CD8-positive, alpha-beta memory T cell (primary cell): ENCODE results near the gene SLC6A6. TPM values are rescaled to one million over a fixed set of nuclear protein-coding genes. Genes with fewer than 3 reads are reported as not detected.

Experiments
- CTCF ChIA-PET: fragments of 350-600 bp; sonication (Branson Sonifier 250); formaldehyde crosslinking; loops from one replicate; lab custom pipeline; 2021; ENCODE audit warnings: antibody characterized with exemption; lab: Charles Lee
- POLR2A ChIA-PET: fragments of 350-600 bp; sonication (Branson Sonifier 250); formaldehyde crosslinking; loops from one replicate; lab custom pipeline; 2021; ENCODE audit warnings: antibody characterized with exemption; lab: Charles Lee
- DNase-seq, 5 donors: peaks; one replicate each; pipeline versions ENCODE4 v3.0.0 to v3.0.0-alpha.2; 2020 to 2022; ENCODE audit warnings: mixed read lengths in 1 of 5
- H3K27ac ChIP-seq: one replicate; pipeline ENCODE4 v1.7.0; 2013; ENCODE audit warnings: low read depth, mild to moderate bottlenecking, low read length, moderate library complexity
- H3K27me3 ChIP-seq: 2 replicates; pipeline ENCODE4 v1.7.0; 2013; ENCODE audit warnings: low read length, mild to moderate bottlenecking; ENCODE audit not compliant: insufficient read depth, poor library complexity, severe bottlenecking
- H3K36me3 ChIP-seq: 2 replicates; pipeline ENCODE4 v1.7.0; 2013; ENCODE audit warnings: mild to moderate bottlenecking, low read length, moderate library complexity; ENCODE audit not compliant: insufficient read depth
- H3K4me1 ChIP-seq: 2 replicates; pipeline ENCODE4 v1.7.0; 2013; ENCODE audit warnings: mild to moderate bottlenecking, low read length, moderate library complexity; ENCODE audit not compliant: insufficient read depth
- H3K4me3 ChIP-seq: 2 replicates; pipeline ENCODE4 v1.7.0; 2013; ENCODE audit warnings: mild to moderate bottlenecking, low read length
- H3K9me3 ChIP-seq: 2 replicates; pipeline ENCODE4 v1.7.0; 2013; ENCODE audit warnings: mild to moderate bottlenecking, low read length
- H3K27ac Mint-ChIP-seq, 8 donors: one replicate each; pipeline ENCODE4 v1.8.0; 2020 to 2021; ENCODE audit warnings: mixed read lengths in 8 of 8, mild to moderate bottlenecking in 6 of 8, inconsistent platforms in 3 of 8, moderate library complexity in 3 of 8
- H3K27me3 Mint-ChIP-seq, 2 donors: one replicate each; pipeline ENCODE4 v1.8.0; 2020 to 2021; ENCODE audit warnings: mixed read lengths in 2 of 2, mild to moderate bottlenecking in 1 of 2, moderate library complexity in 1 of 2
- H3K36me3 Mint-ChIP-seq, 3 donors: one replicate each; pipeline ENCODE4 v1.8.0; 2020 to 2021; ENCODE audit warnings: mixed read lengths in 3 of 3, inconsistent platforms in 1 of 3, mild to moderate bottlenecking in 1 of 3
- H3K4me1 Mint-ChIP-seq, 3 donors: one replicate each; pipeline ENCODE4 v1.8.0; 2020 to 2021; ENCODE audit warnings: mixed read lengths in 3 of 3, inconsistent platforms in 1 of 3, mild to moderate bottlenecking in 1 of 3
- H3K4me3 Mint-ChIP-seq, 7 donors: one replicate each; pipeline ENCODE4 v1.8.0; 2020 to 2021; ENCODE audit warnings: mixed read lengths in 7 of 7, mild to moderate bottlenecking in 6 of 7, moderate library complexity in 4 of 7, inconsistent platforms in 2 of 7
- H3K9me3 Mint-ChIP-seq, 5 donors: one replicate each; pipeline ENCODE4 v1.8.0; 2020 to 2022; ENCODE audit warnings: mixed read lengths in 5 of 5, mild to moderate bottlenecking in 3 of 5, moderate library complexity in 2 of 5, inconsistent platforms in 1 of 5
- polyA plus RNA-seq: library from polyadenylated mRNA; unstranded; fragments of 300-500 nt; fragmentation: Illumina TruSeq; gene quantifications from one replicate; pipeline ENCODE4 v1.2.3, GENCODE V29; 2021
- total RNA-seq, 2 experiments: library from RNA; stranded (reverse); gene quantifications; one replicate each; pipeline ENCODE4 v1.2.3, GENCODE V29; 2021

Gene SLC6A6
- total and polyA plus RNA-seq, 3 experiments from 2014 or later, result 6.6 to 44.6 (median 44.5) TPM

DNA sequence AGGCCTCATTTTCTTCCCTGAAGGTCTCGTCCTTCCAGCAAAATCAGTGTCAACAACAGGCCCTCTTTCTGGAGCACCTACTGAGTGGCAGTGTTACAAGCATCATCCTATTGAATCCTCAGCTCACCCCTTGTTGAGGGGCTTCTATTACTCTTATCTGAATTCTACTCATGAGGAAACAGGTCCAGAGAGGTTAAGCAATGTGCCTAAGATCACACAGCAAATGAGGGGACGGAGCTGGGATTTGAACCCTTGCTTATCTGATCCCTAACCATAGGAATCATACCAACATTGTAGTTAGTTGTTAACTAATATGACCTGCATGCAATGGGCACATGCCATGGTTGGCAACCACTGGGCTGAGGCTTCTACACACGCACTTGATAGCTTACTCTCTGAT is 63.0 kb downstream of the SLC6A6 start:
- Histone ChIP-seq H3K36me3 (peaks cover 20% of the 10 kb centered on the region), H3K4me3 (no peak overlapping the region), H3K27ac (no peak overlapping the region), H3K4me1 (no peaks in the 10 kb centered on the region), H3K27me3 (no peaks in the 10 kb centered on the region), H3K9me3 (no peaks in the 10 kb centered on the region)
- Mint-ChIP-seq H3K36me3 (peaks cover 0 to 91% (median 8%) of the 10 kb centered on the region in 3 donors), H3K27ac (peak overlapping the region in 2 of 8 donors; percentile 36 to 45), H3K4me1 (peaks cover 0 to 3% (median 0%) of the 10 kb centered on the region in 3 donors), H3K27me3 (no peaks in the 10 kb centered on the region), H3K9me3 (no peaks in the 10 kb centered on the region), H3K4me3 (no peak overlapping the region)
- no peak for DNase-seq
- POLR2A ChIA-PET, result no interaction called here
- CTCF ChIA-PET, result interaction anchor here (0.7 to 1.0 kb wide), 5 partner anchors 19 to 634 kb away, joined by 3 to 5 read pairs (median 4); partner anchors contain the start of gene SLC6A6

DNA sequence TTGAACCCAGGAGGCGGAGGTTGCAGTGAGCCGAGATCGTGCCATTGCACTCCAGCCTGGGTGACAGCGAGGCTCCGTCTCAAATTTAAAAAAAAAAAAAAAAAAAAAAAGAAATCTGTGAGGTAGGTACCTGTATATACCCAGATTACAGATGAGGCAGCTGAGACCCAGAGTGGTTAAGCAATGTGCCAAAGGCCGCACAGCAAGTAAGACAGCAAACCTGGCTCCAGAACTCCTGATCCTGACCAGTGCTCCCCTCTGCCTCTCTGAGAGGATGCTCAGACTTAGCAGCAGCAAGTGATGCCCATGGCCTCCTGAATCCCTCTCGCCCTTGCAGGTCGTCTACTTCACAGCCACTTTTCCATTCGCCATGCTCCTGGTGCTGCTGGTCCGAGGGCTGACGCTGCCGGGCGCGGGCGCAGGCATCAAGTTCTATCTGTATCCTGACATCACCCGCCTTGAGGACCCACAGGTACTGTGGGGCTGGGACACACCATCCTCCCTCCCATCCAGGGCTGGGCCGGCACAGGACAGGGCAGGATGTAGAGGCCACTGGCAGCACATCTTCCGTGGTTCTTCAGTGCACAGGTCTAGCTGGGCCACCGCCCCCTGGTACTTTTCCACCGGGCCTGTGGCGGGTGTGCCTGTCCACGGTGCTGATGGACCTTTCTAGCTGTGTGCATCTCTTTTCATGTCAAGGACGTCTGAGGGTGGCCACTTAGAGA is 63.9 kb downstream of the SLC6A6 start:
- Mint-ChIP-seq H3K27ac (peak overlapping the region in 1 of 8 donors; percentile 66), H3K27me3 (no peaks in the 10 kb centered on the region), H3K9me3 (no peaks in the 10 kb centered on the region), H3K36me3 (peaks cover 0 to 89% (median 8%) of the 10 kb centered on the region in 3 donors), H3K4me3 (no peak overlapping the region), H3K4me1 (peaks cover 0 to 3% (median 0%) of the 10 kb centered on the region in 3 donors)
- DNase-seq, result no peak
- Histone ChIP-seq H3K9me3 (no peaks in the 10 kb centered on the region), H3K27me3 (no peaks in the 10 kb centered on the region), H3K4me3 (no peak overlapping the region), H3K36me3 (peaks cover 20% of the 10 kb centered on the region), H3K27ac (no peak overlapping the region), H3K4me1 (no peaks in the 10 kb centered on the region)
- POLR2A ChIA-PET, result no interaction called here
- CTCF ChIA-PET, result interaction anchor here (0.7 to 2.9 kb wide), 13 partner anchors 12 to 635 kb away, joined by 3 to 14 read pairs (median 6); partner anchors contain the start of gene SLC6A6

DNA sequence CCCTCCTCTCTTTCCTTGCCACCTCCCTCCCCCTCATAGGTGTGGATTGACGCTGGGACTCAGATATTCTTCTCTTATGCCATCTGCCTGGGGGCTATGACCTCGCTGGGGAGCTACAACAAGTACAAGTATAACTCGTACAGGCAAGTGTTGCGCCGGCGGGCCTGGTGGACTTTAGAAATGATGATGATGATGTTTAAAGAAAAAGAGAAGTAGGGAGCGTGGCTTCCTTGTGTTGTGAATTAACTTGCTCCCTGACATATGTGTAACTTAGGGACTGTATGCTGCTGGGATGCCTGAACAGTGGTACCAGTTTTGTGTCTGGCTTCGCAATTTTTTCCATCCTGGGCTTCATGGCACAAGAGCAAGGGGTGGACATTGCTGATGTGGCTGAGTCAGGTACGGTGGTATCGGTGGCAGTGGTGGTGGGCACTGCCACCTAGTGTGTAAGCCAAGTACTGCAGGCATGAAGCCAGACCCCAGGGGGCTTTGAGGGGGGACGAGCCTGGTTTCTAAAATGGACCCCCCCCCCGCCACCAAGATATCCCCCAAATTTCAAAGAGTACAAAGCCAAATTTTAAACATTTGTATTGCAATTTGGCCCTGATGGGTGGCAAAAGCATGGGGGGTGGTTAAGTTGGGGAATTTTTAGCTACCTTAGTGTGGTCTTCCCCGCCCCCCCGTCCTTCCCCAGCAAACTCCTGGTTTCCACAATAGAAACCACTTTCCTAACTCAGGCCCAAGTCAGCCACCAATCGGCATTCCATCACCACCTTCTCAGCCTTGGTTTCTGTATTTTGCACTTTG is 65.6 kb downstream of the SLC6A6 start:
- H3K9me3 ChIP-seq, result no peaks in the 10 kb centered on the region
- no peak overlapping the region for H3K4me3 ChIP-seq
- peaks cover 24% of the 10 kb centered on the region for H3K36me3 ChIP-seq
- H3K4me3 Mint-ChIP-seq, result no peak overlapping the region
- peak; percentile 18 to 65 (median 38) for DNase-seq
- ChIA-PET CTCF (interaction anchor here (0.7 to 2.9 kb wide), 30 partner anchors 10 to 578 kb away, joined by 3 to 24 read pairs (median 4); partner anchors contain the start of gene SLC6A6), POLR2A (no interaction called here)
- no peaks in the 10 kb centered on the region for H3K27me3 Mint-ChIP-seq
- H3K27ac Mint-ChIP-seq, result peak overlapping the region in 3 of 8 donors; percentile 40 to 83 (median 66)
- no peaks in the 10 kb centered on the region for H3K9me3 Mint-ChIP-seq
- H3K4me1 Mint-ChIP-seq, result peaks cover 0 to 3% (median 0%) of the 10 kb centered on the region in 3 donors
- no peak overlapping the region for H3K27ac ChIP-seq
- H3K4me1 ChIP-seq, result no peaks in the 10 kb centered on the region
- H3K36me3 Mint-ChIP-seq, result peaks cover 0 to 88% (median 5%) of the 10 kb centered on the region in 3 donors
- no peaks in the 10 kb centered on the region for H3K27me3 ChIP-seq

DNA sequence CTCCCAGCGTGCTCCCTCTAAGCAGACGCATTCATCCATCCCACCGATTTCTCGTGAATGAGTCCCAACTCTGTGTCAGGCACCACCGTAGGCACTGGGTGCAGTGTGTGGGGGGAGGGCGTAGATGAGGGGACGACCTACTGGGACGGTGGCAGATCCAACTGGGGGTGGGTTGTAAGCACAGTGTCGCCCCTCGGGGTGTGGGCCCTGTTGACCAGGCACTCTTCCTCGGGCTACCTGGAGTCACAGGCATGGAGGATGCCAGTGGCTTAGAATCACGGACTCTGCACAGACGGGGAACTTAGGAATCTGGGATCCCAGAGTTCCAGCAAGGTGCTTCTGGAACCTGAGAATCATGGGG is 66.2 kb downstream of the SLC6A6 start:
- Histone ChIP-seq H3K27ac (no peak overlapping the region), H3K36me3 (peaks cover 24% of the 10 kb centered on the region), H3K4me1 (no peaks in the 10 kb centered on the region), H3K9me3 (no peaks in the 10 kb centered on the region), H3K4me3 (no peak overlapping the region), H3K27me3 (no peaks in the 10 kb centered on the region)
- no peak for DNase-seq
- Mint-ChIP-seq H3K36me3 (peaks cover 0 to 88% (median 9%) of the 10 kb centered on the region in 3 donors), H3K4me3 (no peak overlapping the region), H3K27me3 (peaks cover 0 to 3% of the 10 kb centered on the region in 2 donors), H3K9me3 (no peaks in the 10 kb centered on the region), H3K27ac (no peak overlapping the region), H3K4me1 (peaks cover 0 to 3% (median 0%) of the 10 kb centered on the region in 3 donors)
- ChIA-PET CTCF (interaction anchor here (0.7 to 2.9 kb wide), 17 partner anchors 10 to 577 kb away, joined by 3 to 24 read pairs (median 3); no protein-coding TSS in a partner anchor), POLR2A (no interaction called here)

DNA sequence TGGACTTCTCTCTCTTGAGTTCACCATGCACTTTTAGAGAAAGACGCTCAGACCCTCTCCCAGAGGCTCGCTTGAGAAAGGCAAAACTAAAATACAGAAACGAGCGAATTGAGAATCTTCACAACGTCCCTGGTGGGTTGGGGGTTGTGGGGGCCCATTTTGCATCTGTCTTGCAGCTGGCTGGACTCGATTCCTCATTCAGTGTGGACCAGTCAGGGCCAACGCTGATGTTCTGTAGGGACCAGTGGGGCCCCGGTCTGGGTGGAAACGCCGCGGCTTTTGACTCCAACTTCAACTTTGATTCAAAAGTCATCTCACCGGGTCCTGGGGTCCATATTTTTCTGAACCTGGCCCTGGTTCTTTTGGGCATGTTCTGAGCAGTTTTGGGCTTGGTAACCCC is 68.1 kb downstream of the SLC6A6 start:
- no peaks in the 10 kb centered on the region for H3K9me3 ChIP-seq
- no peaks in the 10 kb centered on the region for H3K27me3 ChIP-seq
- Mint-ChIP-seq H3K9me3 (no peaks in the 10 kb centered on the region), H3K27ac (no peak overlapping the region), H3K4me3 (no peak overlapping the region), H3K4me1 (peaks cover 0 to 3% (median 0%) of the 10 kb centered on the region in 3 donors), H3K27me3 (peaks cover 0 to 3% of the 10 kb centered on the region in 2 donors), H3K36me3 (peaks cover 0 to 86% (median 11%) of the 10 kb centered on the region in 3 donors)
- no peak overlapping the region for H3K27ac ChIP-seq
- CTCF ChIA-PET, result interaction anchor here (1.0 kb wide), 2 partner anchors 66 to 267 kb away, joined by 3 read pairs; no protein-coding TSS in a partner anchor
- no peaks in the 10 kb centered on the region for H3K4me1 ChIP-seq
- no peak for DNase-seq
- H3K4me3 ChIP-seq, result no peak overlapping the region
- POLR2A ChIA-PET, result interaction anchor here (0.6 kb wide), 1 partner anchor 90 kb away, joined by 5 read pairs; no protein-coding TSS in a partner anchor
- peaks cover 24% of the 10 kb centered on the region for H3K36me3 ChIP-seq

DNA sequence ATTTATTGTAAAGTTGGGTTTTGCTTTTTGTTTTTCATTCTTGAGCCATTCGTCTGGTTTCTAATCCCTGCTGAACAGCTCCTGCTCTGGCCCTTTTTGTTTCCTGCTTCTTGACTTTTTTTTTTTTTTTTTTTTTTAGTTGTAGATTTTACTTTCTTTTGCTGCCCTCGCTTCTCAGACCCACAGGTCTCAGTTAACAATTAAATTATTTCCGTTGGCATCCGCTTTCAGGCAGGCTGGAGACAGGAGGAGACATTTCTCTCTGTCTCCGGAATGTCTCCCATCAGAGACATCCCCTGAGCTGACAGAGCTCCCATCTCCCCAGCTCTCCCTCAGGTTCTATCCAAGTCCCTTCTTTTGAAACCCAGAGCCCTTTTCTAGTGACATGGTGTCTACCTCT is 68.6 kb downstream of the SLC6A6 start:
- no peaks in the 10 kb centered on the region for H3K27me3 ChIP-seq
- H3K9me3 ChIP-seq, result no peaks in the 10 kb centered on the region
- H3K27me3 Mint-ChIP-seq, result peaks cover 0 to 3% of the 10 kb centered on the region in 2 donors
- H3K4me1 ChIP-seq, result no peaks in the 10 kb centered on the region
- no peak overlapping the region for H3K4me3 ChIP-seq
- H3K4me3 Mint-ChIP-seq, result no peak overlapping the region
- ChIA-PET POLR2A (interaction anchor here (0.6 kb wide), 1 partner anchor 90 kb away, joined by 5 read pairs; no protein-coding TSS in a partner anchor), CTCF (interaction anchor here (1.0 kb wide), 1 partner anchor 67 kb away, joined by 3 read pairs; no protein-coding TSS in a partner anchor)
- peaks cover 0 to 88% (median 13%) of the 10 kb centered on the region in 3 donors for H3K36me3 Mint-ChIP-seq
- H3K36me3 ChIP-seq, result peaks cover 24% of the 10 kb centered on the region
- H3K4me1 Mint-ChIP-seq, result peaks cover 0 to 3% (median 0%) of the 10 kb centered on the region in 3 donors
- no peaks in the 10 kb centered on the region for H3K9me3 Mint-ChIP-seq
- no peak overlapping the region for H3K27ac Mint-ChIP-seq
- no peak overlapping the region for H3K27ac ChIP-seq
- DNase-seq, result no peak

DNA sequence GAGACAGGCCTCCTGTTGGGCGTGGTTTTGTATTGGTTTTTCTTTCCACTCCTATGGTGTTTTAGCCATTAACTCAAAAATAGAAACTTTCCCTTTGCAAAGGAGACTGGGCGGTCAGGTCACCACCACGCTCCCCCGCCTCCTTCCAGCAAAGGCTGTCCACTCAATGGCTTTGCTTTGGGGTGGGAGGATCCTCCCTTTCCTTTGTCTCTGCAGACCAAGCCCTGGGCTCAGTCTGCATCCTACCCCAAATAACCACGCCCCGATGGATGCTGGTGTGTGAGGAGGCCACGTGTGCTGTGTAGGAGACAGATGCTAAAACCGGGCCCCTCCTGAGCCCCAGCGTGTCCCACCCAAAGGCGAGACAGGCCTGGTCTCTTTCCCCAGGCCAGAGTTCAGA is 69.3 kb downstream of the SLC6A6 start:
- H3K4me1 Mint-ChIP-seq, result peaks cover 0 to 3% (median 0%) of the 10 kb centered on the region in 3 donors
- peaks cover 0 to 89% (median 13%) of the 10 kb centered on the region in 3 donors for H3K36me3 Mint-ChIP-seq
- Histone ChIP-seq H3K27me3 (no peaks in the 10 kb centered on the region), H3K4me3 (no peak overlapping the region), H3K27ac (no peak overlapping the region), H3K9me3 (no peaks in the 10 kb centered on the region), H3K4me1 (no peaks in the 10 kb centered on the region), H3K36me3 (peaks cover 28% of the 10 kb centered on the region)
- H3K27me3 Mint-ChIP-seq, result peaks cover 0 to 3% of the 10 kb centered on the region in 2 donors
- no peaks in the 10 kb centered on the region for H3K9me3 Mint-ChIP-seq
- CTCF ChIA-PET, result no interaction called here
- DNase-seq, result no peak
- no peak overlapping the region for H3K27ac Mint-ChIP-seq
- POLR2A ChIA-PET, result no interaction called here
- no peak overlapping the region for H3K4me3 Mint-ChIP-seq
